AG10803 (cell line): ENCODE data around the gene NRTN.
"Not testable (repeated sequence)": the region's sequence is repeated elsewhere in the genome, so short reads cannot be mapped to it uniquely, and the experiment has no call there.

Source experiments
- DNase-seq: peaks from one replicate; pipeline ENCODE4 v3.0.0; 2010; ENCODE audit warnings: low read depth
- H3K4me3 ChIP-seq: 2 replicates; pipeline ENCODE4 v1.5.1; 2011; ENCODE audit warnings: mild to moderate bottlenecking, low read length, control low read depth
- TF ChIP-seq, protein P1 (sequence below): conservative IDR thresholded peaks from 2 replicates; pipeline ENCODE4 v1.5.1; 2011; ENCODE audit warnings: mild to moderate bottlenecking, low read length, control low read depth, inconsistent platforms

Gene NRTN

DNA sequence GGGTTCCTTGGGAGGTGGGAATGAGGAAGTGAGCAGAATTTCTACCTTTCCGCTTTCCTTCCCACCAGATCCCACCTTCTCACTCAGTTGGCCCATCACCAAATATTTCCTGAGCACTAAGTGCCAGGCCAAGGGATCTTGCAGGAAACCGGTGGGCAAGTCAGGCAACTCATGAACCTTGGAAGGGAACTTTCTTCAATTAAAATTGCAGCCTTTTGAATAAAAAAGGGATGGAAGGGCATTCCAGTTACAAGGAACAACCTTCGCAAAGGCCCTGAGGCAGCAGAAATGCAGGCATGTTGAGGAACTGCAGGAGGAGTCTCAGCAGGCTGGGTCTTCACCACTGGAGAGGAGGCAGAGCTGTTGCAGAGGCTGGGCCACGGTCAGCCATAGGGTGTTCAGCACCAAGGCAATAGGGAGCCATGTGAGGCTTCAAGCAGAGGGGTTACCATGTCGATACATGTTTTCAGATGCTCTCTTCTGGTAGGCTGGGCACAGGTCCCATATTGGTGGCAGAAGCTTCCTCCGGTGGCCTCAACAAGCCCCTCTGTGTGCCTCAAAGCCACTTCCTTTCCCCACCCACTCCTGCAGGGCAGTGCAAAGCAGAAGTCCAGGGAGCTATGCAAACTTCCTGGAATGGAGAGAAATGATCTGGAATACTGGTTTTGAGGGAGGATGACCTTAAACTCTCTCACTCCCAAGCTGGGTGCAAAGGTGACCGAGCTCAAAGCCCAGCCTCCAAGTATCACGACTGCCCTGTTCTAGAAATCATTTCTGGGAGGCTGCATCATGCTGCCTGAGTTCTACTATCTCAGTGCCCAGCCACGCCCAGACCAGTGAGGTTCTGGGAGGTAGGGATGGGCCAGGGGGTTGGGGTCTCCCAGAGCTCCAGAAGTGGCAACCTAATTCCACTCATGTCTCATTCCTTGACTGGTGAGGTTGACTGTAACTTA is 34.5 kb downstream of the NRTN start, which contains the start of gene FUT6:
TSS of gene FUT6 (minus strand) at position 638 of the 953 bp plus-strand sequence. CDS start 7,135 bp downstream, outside the sequence.
- DNase-seq: no peak
- no peak within 1 kb of the TSS for H3K4me3 ChIP-seq
- TF ChIP-seq, protein P1, sequence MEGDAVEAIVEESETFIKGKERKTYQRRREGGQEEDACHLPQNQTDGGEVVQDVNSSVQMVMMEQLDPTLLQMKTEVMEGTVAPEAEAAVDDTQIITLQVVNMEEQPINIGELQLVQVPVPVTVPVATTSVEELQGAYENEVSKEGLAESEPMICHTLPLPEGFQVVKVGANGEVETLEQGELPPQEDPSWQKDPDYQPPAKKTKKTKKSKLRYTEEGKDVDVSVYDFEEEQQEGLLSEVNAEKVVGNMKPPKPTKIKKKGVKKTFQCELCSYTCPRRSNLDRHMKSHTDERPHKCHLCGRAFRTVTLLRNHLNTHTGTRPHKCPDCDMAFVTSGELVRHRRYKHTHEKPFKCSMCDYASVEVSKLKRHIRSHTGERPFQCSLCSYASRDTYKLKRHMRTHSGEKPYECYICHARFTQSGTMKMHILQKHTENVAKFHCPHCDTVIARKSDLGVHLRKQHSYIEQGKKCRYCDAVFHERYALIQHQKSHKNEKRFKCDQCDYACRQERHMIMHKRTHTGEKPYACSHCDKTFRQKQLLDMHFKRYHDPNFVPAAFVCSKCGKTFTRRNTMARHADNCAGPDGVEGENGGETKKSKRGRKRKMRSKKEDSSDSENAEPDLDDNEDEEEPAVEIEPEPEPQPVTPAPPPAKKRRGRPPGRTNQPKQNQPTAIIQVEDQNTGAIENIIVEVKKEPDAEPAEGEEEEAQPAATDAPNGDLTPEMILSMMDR: no peak

DNA sequence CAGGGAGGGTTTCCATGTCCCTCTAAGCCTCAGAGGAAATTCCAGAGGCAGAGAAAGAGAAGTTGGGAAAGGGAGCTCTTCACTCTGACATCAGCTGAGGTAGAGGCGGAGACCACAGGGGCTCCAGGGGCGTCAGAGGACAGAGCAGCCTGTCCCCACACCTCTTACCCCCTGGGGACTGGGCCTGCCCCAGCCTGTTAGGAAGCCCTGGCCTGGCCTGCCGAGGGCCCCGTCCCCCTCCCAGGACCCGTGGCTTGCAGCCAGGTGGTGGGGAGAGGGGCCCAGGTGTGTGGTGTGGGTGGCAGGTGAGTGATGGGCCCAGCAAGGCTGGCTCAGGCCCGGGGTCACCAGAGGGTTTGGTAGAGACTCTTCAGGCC is 36.9 kb downstream of the NRTN start:
- DNase-seq, H3K4me3 ChIP-seq: not testable (repeated sequence)

DNA sequence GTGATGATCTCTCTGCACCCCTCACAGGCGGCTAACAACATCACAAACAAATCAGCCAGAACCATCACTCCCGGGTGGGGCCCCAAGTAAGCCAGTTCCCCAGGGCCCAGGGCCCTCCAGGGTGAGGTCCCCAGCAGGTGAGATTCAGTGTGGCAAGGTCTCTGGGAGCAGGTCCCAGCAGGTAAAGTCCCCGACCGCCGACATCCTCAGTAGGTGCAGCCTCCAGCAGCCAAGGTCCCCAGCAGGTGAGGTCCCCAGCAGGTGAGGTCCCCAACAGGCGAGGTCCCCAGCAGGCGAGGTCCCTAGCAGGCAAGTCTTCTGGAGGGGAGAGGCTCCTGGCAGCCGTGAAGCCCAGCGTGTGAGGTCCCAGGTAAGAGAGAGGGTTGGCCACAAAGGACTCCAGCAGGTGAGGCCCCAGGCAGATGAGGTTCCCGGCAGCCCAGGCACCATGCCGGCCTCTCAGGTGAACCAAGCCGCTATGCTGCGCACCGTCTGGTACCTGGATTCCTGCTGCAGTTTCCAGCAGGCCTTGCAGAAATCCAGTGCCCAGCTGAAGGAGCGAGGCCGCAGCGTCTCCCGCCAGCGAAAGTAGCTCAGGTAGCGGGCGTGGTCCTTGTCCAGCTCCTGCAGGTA is 38.5 kb downstream of the NRTN start:
- TF ChIP-seq, protein P1: no peak
- DNase-seq: no peak

DNA sequence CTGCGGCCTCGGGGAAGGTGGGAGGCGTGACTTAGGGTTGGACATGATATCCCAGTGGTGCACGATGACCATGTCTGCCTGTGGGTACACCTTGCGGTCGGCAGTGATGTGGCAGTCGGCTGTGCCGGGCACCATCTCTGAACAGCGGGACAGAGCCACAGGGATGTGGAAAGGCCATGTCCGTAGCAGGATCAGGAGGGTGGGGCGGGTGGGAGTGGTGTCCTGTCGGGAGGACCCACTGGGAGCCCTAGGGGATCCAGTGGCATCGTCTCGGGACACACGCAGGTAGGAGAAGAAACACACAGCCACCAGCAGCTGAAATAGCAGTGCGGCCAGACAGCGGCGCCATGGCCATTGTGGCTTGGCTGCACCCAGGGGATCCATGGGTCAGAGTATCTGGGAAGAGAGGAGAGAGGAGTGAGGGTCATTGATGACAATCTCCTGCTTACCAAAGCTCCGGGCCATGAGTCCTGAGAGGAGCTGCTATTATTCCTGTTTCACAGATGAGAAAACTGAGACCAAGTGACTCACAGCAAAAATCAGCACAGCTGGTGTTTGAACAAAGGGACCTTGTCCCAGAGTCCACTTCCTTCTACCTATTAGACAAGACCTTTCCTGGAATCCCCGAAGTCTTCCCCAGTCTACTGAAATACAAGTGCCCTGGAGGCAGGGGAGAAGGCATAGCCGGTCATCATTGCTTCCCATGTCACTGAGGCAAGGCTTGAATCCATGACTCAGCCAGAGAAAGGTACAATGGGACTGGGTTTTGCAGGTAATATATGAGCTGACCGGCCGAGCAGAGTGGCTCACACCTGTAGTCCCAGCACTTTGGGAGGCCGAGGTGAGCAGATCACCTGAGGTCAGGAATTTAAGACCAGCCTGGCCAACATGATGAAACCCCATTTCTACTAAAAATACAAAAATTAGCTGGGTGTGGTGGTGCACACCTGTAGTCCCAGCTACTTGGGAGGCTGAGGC is 39.9 kb downstream of the NRTN start:
- no peak for DNase-seq
- H3K4me3 ChIP-seq: no peak overlapping the region
- TF ChIP-seq, protein P1: no peak

More for the DNA sequence above, 38.5 kb downstream of the NRTN start:
- H3K4me3 ChIP-seq: no peak overlapping the region

DNA sequence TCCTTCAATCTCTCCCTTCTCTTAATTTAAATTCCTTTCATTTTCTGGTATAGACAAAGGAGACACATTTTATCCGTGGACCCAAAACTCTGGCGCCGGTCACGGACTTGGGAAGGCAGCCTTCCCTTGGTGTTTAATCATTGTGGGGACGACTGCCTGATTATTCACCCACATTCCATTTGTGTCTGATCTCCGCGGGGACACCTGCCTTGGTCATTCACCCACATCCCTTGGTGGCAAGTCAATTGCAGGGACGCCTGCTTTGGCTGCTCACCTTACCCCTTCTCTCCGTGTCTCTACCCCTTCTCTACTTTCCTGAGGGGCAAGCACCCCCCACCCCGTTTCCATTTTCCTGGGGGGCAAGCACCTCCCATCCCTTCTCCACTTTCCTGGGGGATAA is 43.0 kb downstream of the NRTN start:
- H3K4me3 ChIP-seq, DNase-seq: not testable (repeated sequence)

DNA sequence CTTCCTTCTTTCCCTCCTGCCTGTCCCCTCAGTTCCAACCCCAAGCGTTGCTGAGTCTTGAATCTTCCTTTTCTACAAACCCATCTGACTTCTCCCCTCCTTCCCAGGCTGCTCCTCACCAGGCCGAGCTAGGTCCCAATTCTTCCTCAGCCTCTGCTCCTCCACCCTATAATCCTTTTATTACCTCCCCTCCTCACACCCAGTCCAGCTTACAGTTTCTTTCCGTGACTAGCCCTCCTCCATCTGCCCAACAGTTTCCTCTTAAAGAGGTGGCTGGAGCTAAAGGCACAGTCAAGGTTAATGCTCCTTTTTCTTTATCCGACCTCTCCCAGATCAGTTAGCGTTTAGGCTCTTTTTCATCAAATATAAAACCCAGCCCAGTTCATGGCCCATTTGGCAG is 43.8 kb downstream of the NRTN start:
- H3K4me3 ChIP-seq, DNase-seq: not testable (repeated sequence)

DNA sequence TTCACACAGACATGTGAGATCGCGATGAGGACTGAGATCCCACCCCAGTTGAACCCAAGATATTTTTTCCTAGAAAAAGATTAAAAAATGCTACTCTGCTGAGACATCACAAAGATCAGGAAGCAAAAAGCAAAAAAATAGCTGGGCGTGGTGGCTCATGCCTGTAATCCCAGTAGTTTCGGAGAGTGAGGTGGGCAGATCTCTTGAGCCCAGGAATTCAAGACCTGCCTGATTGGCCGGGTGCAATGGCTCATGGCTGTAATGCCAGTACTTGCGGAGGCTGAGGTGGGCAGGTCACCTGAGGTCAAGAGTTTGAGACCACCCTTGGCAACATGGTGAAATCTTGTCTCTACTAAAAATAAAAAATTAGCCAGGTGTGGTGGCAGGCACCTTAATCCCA is 45.3 kb downstream of the NRTN start:
- TF ChIP-seq, protein P1: no peak
- no peak overlapping the region for H3K4me3 ChIP-seq
- no peak for DNase-seq

DNA sequence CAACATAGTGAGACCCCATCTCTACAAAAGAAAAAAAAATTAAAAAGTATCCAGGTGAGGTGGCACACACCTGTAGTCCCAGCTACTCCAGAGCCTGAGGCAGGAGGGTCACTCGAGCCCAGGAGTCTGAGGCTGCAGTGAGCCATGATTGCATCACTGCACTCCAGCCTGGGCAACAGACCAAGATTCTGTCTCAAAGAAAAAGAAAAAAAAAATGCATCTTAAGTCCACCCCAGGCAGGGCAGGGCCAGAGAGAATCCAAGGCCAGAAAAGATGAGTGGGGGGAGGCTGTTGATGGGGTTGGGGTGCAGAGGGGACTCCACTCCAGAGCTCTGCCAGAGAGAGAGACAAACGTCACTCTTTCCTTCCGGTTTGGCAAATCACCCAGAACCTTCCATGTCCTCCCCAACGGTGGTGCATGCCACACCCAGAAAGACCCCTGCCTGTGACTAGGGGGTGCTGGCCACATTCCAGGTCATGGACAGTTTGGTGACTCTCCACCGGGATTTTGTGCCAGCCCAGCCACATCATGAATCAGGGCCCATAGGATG is 46.0 kb downstream of the NRTN start:
- TF ChIP-seq, protein P1: no peak

More for the DNA sequence above, 46.0 kb downstream of the NRTN start:
- no peak overlapping the region for H3K4me3 ChIP-seq
- peak; percentile 56 for DNase-seq
